NB4 (cell line): ENCODE data around the gene FMNL2.

Experiments
- CTCF ChIP-seq: IDR thresholded peaks from one replicate; pipeline ENCODE4 v1.5.1; 2012; ENCODE audit warnings: low read depth, low read length
- MAX ChIP-seq: IDR thresholded peaks from 2 replicates; pipeline ENCODE4 v1.6.1; 2011; ENCODE audit warnings: low read depth, low read length

GRCh38 chr2:152342259-152343046 is 7.5 kb downstream of the FMNL2 start:
- TF ChIP-seq CTCF (no peak), MAX (no peak)
